GM12878 (cell line): ENCODE measurements around the gene STATH. TPM values are rescaled to one million over a fixed set of nuclear protein-coding genes. Genes with fewer than 3 reads are reported as not detected.

Source experiments
- ATAC-seq: fragments of 200-7000 bp; cut with Tn5 transposase; 3 replicates; pipeline ENCODE4 v1.9.1; 2020; ENCODE audit warnings: mild to moderate bottlenecking, moderate library complexity
- BruUV-seq: library from RNA; stranded (reverse); fragments of 400-500 nt; replicated peaks from 2 replicates; lab custom pipeline; 2021; lab: Mats Ljungman, UMichigan
- CTCF ChIA-PET: fragments of 300-600 bp; sonication (Branson Sonifier 250); formaldehyde crosslinking; extraction: SDS; loops from one replicate; lab custom pipeline; 2021; ENCODE audit warnings: inconsistent platforms; lab: Yijun Ruan, JAX
- POLR2A ChIA-PET: fragments of 350-600 bp; formaldehyde crosslinking; extraction: SDS; loops from one replicate; lab custom pipeline; 2021; ENCODE audit warnings: inconsistent platforms; lab: Charles Lee
- RAD21 ChIA-PET: fragments of 300-600 bp; sonication (Branson Sonifier 250); formaldehyde crosslinking; loops from one replicate; lab custom pipeline; 2023; ENCODE audit warnings: antibody characterized with exemption; ENCODE audit not compliant: unreplicated experiment; lab: Charles Lee
- SMC1A ChIA-PET: fragments of 300-600 bp; sonication (Branson Sonifier 250); formaldehyde crosslinking; loops from one replicate; lab custom pipeline; 2023; ENCODE audit not compliant: unreplicated experiment, uncharacterized antibody; lab: Charles Lee
- DNase-seq: peaks from one replicate; pipeline ENCODE4 v3.0.0-alpha.2; 2011; ENCODE audit warnings: low read depth, low spot score
- FAIRE-seq: peaks from 3 replicates; lab custom pipeline; 2011; peaks lifted over from hg19 to GRCh38; lab: Jason Lieb, UNC
- H2AFZ ChIP-seq: 2 replicates; pipeline ENCODE4 v1.6.0; 2011; ENCODE audit warnings: low read depth, low read length, control low read depth; ENCODE audit not compliant: control insufficient read depth
- H3K27ac ChIP-seq: 2 replicates; pipeline ENCODE4 v1.5.1; 2011; ENCODE audit warnings: control low read depth; ENCODE audit not compliant: control insufficient read depth, insufficient read depth
- H3K27me3 ChIP-seq, 2 experiments: replicated peaks in 1 of 2; 2 replicates each; pipeline versions ENCODE4 v1.6.0 to v1.6.1; 2011; ENCODE audit warnings: low read length in 1 of 2; ENCODE audit not compliant: control insufficient read depth in 2 of 2, insufficient read depth in 2 of 2
- H3K36me3 ChIP-seq, 2 experiments: 2 replicates each; pipeline ENCODE4 v1.5.1; 2011; ENCODE audit warnings: low read length in 1 of 2; ENCODE audit not compliant: control insufficient read depth in 2 of 2, insufficient read depth in 2 of 2
- H3K4me1 ChIP-seq: 2 replicates; pipeline ENCODE4 v1.6.1; 2011; ENCODE audit warnings: mild to moderate bottlenecking, low read length, moderate library complexity, mixed read lengths; ENCODE audit not compliant: control insufficient read depth, insufficient read depth
- H3K4me2 ChIP-seq: 2 replicates; pipeline ENCODE4 v1.6.0; 2011; ENCODE audit warnings: control low read depth; ENCODE audit not compliant: control insufficient read depth, insufficient read depth
- H3K4me3 ChIP-seq: fragments of 200-600 bp; sonication (generic); 2 replicates; pipeline ENCODE4 v1.5.1; 2016
- H3K79me2 ChIP-seq: 2 replicates; pipeline ENCODE4 v1.6.0; 2011; ENCODE audit warnings: low read length; ENCODE audit not compliant: control insufficient read depth, insufficient read depth
- H3K9ac ChIP-seq: 2 replicates; pipeline ENCODE4 v1.8.0; 2011; ENCODE audit warnings: low read length, control low read depth, mixed read lengths; ENCODE audit not compliant: control insufficient read depth, insufficient read depth
- H3K9me3 ChIP-seq: replicated peaks from 3 replicates; pipeline ENCODE4 v1.5.1; 2011; ENCODE audit warnings: mild to moderate bottlenecking, low read length; ENCODE audit not compliant: control insufficient read depth, insufficient read depth
- H4K20me1 ChIP-seq: 2 replicates; pipeline ENCODE4 v1.6.0; 2011; ENCODE audit not compliant: control insufficient read depth, insufficient read depth
- ATF7 ChIP-seq: fragments of 450-650 bp; IDR thresholded peaks from 2 replicates; pipeline ENCODE4 v1.6.1; 2016; ENCODE audit warnings: low read depth, mild to moderate bottlenecking
- BMI1 ChIP-seq: fragments of 450-650 bp; IDR thresholded peaks from 2 replicates; pipeline ENCODE4 v1.6.1; 2016; ENCODE audit warnings: mild to moderate bottlenecking, moderate library complexity, borderline replicate concordance
- DPF2 ChIP-seq: fragments of 450-650 bp; IDR thresholded peaks from 2 replicates; pipeline ENCODE4 v1.6.1; 2017; ENCODE audit warnings: mild to moderate bottlenecking
- E2F4 ChIP-seq: IDR thresholded peaks from 2 replicates; pipeline ENCODE4 v1.6.1; 2012; ENCODE audit warnings: low read depth, low read length, improper control_type of control experiment
- FOXK2 ChIP-seq: fragments of 450-650 bp; IDR thresholded peaks from 2 replicates; pipeline ENCODE4 v1.6.1; 2017; ENCODE audit warnings: mild to moderate bottlenecking, moderate library complexity
- KLF5 ChIP-seq: fragments of 450-650 bp; IDR thresholded peaks from 2 replicates; pipeline ENCODE4 v1.6.1; 2014; ENCODE audit warnings: mild to moderate bottlenecking; ENCODE audit not compliant: partially characterized antibody
- NFXL1 ChIP-seq: fragments of 450-650 bp; IDR thresholded peaks from 2 replicates; pipeline ENCODE4 v1.6.1; 2017; ENCODE audit warnings: antibody characterized with exemption, mild to moderate bottlenecking, borderline replicate concordance
- NRF1 ChIP-seq: conservative IDR thresholded peaks from 2 replicates; pipeline ENCODE4 v1.6.1; 2011; ENCODE audit warnings: mild to moderate bottlenecking, low read depth, low read length, improper control_type of control experiment
- PAX5 ChIP-seq: IDR thresholded peaks from 2 replicates; pipeline ENCODE4 v1.6.1; 2011; ENCODE audit warnings: low read depth, low read length, borderline replicate concordance
- RB1 ChIP-seq: fragments of 450-650 bp; formaldehyde crosslinking; IDR thresholded peaks from 2 replicates; pipeline ENCODE4 v1.6.1; 2017; ENCODE audit warnings: mild to moderate bottlenecking, borderline replicate concordance
- RUNX3 ChIP-seq: IDR thresholded peaks from 2 replicates; pipeline ENCODE4 v1.6.1; 2012; ENCODE audit warnings: low read length, inconsistent platforms
- SREBF1 ChIP-seq: IDR thresholded peaks from 2 replicates; pipeline ENCODE4 v1.6.1; 2012; ENCODE audit warnings: mild to moderate bottlenecking, low read length
- SRF ChIP-seq, 2 experiments: IDR thresholded peaks; 2 replicates each; pipeline ENCODE4 v1.6.1; 2011; ENCODE audit warnings: low read depth in 2 of 2, low read length in 2 of 2, mild to moderate bottlenecking in 1 of 2, moderate library complexity in 1 of 2
- TCF3 ChIP-seq: IDR thresholded peaks from 2 replicates; pipeline ENCODE4 v1.6.1; 2012; ENCODE audit warnings: low read depth, mild to moderate bottlenecking, low read length, borderline replicate concordance; ENCODE audit not compliant: insufficient read depth
- ZBED1 ChIP-seq: IDR thresholded peaks from 2 replicates; pipeline ENCODE4 v1.6.1; 2016; ENCODE audit warnings: borderline replicate concordance
- ZNF687 ChIP-seq: fragments of 450-650 bp; IDR thresholded peaks from 2 replicates; pipeline ENCODE4 v1.6.1; 2017; ENCODE audit warnings: mild to moderate bottlenecking, moderate library complexity
- WGBS: methylation state at CpG from one replicate; pipeline ENCODE4 v1.1.6; 2016; ENCODE audit warnings: low lambda C conversion rate; ENCODE audit not compliant: insufficient replicate concordance, insufficient coverage; ENCODE audit errors: missing lambda C conversion rate; 5-methylcytosine and 5-hydroxymethylcytosine counted together
- in situ Hi-C: fragments of 300-500 bp; cut with MboI; formaldehyde crosslinking; loops from 9 replicates; pipeline ENCODE4 v1.14.3; 2018; ENCODE audit warnings: mixed read lengths
- intact Hi-C: fragments of 100-400 bp; cut with micrococcal nuclease; formaldehyde crosslinking; loops from one replicate; pipeline ENCODE4 v1.14.2; 2022; ENCODE audit not compliant: unreplicated experiment
- polyA plus RNA-seq, 11 experiments: library from polyadenylated mRNA; depleted of rRNA in 4 of 11; unstranded in 6 of 11; stranded (reverse) in 5 of 11; fragments of >200 nt; fragmentation: Nextera tagmentation in 4 of 11; fragmentation: Illumina TruSeq in 1 of 11; extraction: Ambion mirVana in 4 of 11; extraction: Trizol in 1 of 11; gene quantifications; 1 replicate in 1 of 11; 2 replicates in 10 of 11; pipeline versions ENCODE4 v1.2.1 to v1.2.3, GENCODE V29; 2011 to 2016; ENCODE audit warnings: inconsistent platforms in 2 of 11, missing spikeins in 2 of 11, low read depth in 1 of 11
- total RNA-seq, 4 experiments: library from RNA; depleted of rRNA in 3 of 4; stranded (reverse); fragments of >200 nt in 3 of 4; fragmentation: Illumina TruSeq in 1 of 4; extraction: Trizol in 1 of 4; gene quantifications; 2 replicates each; pipeline versions ENCODE4 v1.2.1 to v1.2.3, GENCODE V29; 2013 to 2021
- TF ChIP-seq, protein P1 (sequence below): IDR thresholded peaks from 2 replicates; pipeline ENCODE4 v1.6.1; 2011; ENCODE audit warnings: low read depth, mild to moderate bottlenecking, low read length, moderate library complexity, borderline replicate concordance; ENCODE audit errors: extremely low read depth

The STATH gene
- total and polyA plus RNA-seq, 10 of the 15 experiments (the other 5 are each of a cell fraction or from before 2014, with no cell fraction given) = 0.21 TPM; not detected in 9

DNA sequence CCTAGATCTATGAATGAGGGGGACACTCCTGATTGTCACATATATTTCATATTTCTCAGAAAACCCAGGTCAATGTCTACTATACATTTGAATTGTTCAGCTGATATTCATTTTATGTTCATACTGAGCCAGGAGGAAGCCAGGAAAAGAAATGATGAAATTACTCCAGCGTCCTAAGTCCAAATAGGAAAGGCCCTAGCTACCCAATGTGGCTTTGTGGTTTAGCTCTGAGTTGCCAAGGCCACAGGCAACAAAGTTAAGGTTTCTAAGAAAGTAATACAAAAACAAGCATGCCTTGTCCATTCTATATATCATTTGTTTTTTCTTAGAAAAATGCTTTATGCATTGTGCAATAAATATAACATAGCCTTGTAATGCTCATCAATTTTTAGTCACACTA is 25.7 kb upstream of the STATH start:
- TF ChIP-seq BMI1 (no peak), TCF3 (no peak), E2F4 (no peak), ZBED1 (no peak), ATF7 (no peak), RB1 (no peak), SREBF1 (no peak), KLF5 (no peak), DPF2 (no peak), FOXK2 (no peak), PAX5 (no peak), SRF (IDR thresholded peaks at IDR 0.05; ENCODE audit: low read depth in 2 of 2, low read length in 2 of 2) (no peak), RUNX3 (no peak), NRF1 (no peak), ZNF687 (no peak), NFXL1 (no peak)
- TF ChIP-seq, protein P1, sequence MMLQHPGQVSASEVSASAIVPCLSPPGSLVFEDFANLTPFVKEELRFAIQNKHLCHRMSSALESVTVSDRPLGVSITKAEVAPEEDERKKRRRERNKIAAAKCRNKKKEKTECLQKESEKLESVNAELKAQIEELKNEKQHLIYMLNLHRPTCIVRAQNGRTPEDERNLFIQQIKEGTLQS = no peak
- SMC1A ChIA-PET = interaction anchor here (0.9 kb wide), 1 partner anchor 8 kb away, joined by 3 read pairs; no protein-coding TSS in a partner anchor
- Histone ChIP-seq H3K9me3 (no peaks in the 10 kb centered on the region), H2AFZ (no peak overlapping the region), H3K27me3 (no peaks in the 10 kb centered on the region), H3K79me2 (no peaks in the 10 kb centered on the region), H3K4me2 (no peak overlapping the region), H4K20me1 (no peaks in the 10 kb centered on the region), H3K4me3 (no peak overlapping the region), H3K36me3 (no peaks in the 10 kb centered on the region), H3K9ac (no peak overlapping the region), H3K27ac (no peak overlapping the region), H3K4me1 (no peaks in the 10 kb centered on the region)
- POLR2A ChIA-PET = no interaction called here
- intact Hi-C loops = no loop called here
- RAD21 ChIA-PET = no interaction called here
- ATAC-seq (no peak), FAIRE-seq (no peak), DNase-seq (no peak)
- in situ Hi-C loops = no loop called here
- BruUV-seq = no TSS peak
- CTCF ChIA-PET = no interaction called here
- WGBS = 0% methylated on average over 1 of the region's 1 CpG
